Gastroesophageal sphincter (tissue), 3 donors: ENCODE measurements around the gene MTX1.

ENCODE experiments used
- POLR2A ChIP-seq, 2 donors: fragments of 450-650 bp; IDR thresholded peaks; one replicate each; pipeline ENCODE4 v1.6.1; 2017; ENCODE audit warnings: antibody characterized with exemption in 2 of 2, mild to moderate bottlenecking in 2 of 2, moderate library complexity in 1 of 2
- TF ChIP-seq, protein P1 (sequence below), 4 experiments: fragments of 200-600 bp in 2 of 4; fragments of 450-650 bp in 2 of 4; sonication (generic) in 1 of 4; IDR thresholded peaks; one replicate each; pipeline ENCODE4 v1.5.1; 2017 to 2019; ENCODE audit warnings: antibody characterized with exemption in 4 of 4, mild to moderate bottlenecking in 2 of 4, moderate library complexity in 2 of 4

DNA sequence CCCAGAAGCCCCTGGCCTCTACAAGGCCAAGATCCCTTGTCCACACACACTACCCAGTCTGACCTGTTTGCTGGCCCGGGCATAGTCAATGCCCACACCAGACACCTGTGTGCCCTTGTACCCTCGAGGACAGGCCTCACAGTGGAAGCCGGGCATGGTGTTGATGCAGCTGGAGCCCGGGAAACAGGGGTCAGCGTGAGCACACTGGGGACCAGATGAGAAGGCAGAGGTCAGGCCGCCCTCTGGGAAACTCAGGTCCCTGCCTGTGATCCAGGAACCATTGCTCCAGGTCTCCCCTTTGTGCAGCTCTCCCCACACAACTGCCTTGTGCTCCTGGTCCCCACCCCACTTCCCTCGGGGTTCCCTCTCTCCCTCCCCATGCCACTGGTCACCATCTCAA lies 6.3 kb upstream of the MTX1 start:
- TF ChIP-seq, protein P1, sequence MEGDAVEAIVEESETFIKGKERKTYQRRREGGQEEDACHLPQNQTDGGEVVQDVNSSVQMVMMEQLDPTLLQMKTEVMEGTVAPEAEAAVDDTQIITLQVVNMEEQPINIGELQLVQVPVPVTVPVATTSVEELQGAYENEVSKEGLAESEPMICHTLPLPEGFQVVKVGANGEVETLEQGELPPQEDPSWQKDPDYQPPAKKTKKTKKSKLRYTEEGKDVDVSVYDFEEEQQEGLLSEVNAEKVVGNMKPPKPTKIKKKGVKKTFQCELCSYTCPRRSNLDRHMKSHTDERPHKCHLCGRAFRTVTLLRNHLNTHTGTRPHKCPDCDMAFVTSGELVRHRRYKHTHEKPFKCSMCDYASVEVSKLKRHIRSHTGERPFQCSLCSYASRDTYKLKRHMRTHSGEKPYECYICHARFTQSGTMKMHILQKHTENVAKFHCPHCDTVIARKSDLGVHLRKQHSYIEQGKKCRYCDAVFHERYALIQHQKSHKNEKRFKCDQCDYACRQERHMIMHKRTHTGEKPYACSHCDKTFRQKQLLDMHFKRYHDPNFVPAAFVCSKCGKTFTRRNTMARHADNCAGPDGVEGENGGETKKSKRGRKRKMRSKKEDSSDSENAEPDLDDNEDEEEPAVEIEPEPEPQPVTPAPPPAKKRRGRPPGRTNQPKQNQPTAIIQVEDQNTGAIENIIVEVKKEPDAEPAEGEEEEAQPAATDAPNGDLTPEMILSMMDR (IDR thresholded peaks at IDR 0.05), result no peak
- TF ChIP-seq POLR2A (IDR thresholded peaks at IDR 0.05), result no peak
